Measurements from ENCODE around the gene RANGAP1.

RANGAP1 gene, protein sequence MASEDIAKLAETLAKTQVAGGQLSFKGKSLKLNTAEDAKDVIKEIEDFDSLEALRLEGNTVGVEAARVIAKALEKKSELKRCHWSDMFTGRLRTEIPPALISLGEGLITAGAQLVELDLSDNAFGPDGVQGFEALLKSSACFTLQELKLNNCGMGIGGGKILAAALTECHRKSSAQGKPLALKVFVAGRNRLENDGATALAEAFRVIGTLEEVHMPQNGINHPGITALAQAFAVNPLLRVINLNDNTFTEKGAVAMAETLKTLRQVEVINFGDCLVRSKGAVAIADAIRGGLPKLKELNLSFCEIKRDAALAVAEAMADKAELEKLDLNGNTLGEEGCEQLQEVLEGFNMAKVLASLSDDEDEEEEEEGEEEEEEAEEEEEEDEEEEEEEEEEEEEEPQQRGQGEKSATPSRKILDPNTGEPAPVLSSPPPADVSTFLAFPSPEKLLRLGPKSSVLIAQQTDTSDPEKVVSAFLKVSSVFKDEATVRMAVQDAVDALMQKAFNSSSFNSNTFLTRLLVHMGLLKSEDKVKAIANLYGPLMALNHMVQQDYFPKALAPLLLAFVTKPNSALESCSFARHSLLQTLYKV

DNA sequence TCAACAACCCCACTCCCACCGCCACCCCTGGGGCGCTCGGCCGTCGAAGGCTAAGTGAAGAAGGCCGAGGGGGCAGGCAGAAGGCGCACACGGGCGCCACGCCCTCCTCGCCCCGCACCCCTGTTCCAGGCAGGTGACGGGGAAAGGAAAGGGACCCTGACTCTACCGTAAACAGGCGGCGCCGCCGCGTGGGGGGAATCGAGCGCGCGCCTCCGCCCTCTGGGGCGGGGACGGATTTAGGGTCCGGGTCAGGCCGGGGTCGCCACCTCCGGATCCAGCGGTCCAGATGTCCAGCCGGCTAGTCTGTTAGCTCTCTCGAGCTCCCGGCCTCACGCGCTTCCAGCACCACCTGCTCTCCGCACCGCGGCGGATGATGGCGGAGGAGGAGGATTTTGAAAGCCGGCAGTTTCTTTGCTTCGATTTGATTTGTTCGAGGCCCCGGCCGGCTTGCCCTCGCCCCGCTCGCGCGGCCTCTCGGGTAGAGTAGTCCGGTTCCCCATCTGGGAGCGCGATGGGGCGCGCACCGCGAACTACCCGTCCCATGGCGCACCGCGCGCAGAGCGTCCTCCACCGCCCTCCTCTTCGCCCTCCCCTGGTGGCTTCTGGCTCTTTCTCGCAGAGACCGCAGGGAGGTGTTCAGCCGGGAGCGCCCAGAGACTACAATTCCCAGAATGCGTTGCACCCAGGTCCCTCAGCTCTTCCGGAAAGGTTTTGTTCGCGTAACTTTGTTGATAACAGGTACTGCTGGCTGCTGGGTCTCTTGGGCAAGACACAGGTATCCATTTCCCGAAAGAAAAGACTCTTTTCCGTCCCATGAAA, at the start of gene RANGAP1:
TSS of gene RANGAP1 (minus strand) at position 368 of the 819 bp plus-strand sequence. CDS start 5,143 bp downstream, outside the sequence.
- TF ChIP-seq, protein P1, sequence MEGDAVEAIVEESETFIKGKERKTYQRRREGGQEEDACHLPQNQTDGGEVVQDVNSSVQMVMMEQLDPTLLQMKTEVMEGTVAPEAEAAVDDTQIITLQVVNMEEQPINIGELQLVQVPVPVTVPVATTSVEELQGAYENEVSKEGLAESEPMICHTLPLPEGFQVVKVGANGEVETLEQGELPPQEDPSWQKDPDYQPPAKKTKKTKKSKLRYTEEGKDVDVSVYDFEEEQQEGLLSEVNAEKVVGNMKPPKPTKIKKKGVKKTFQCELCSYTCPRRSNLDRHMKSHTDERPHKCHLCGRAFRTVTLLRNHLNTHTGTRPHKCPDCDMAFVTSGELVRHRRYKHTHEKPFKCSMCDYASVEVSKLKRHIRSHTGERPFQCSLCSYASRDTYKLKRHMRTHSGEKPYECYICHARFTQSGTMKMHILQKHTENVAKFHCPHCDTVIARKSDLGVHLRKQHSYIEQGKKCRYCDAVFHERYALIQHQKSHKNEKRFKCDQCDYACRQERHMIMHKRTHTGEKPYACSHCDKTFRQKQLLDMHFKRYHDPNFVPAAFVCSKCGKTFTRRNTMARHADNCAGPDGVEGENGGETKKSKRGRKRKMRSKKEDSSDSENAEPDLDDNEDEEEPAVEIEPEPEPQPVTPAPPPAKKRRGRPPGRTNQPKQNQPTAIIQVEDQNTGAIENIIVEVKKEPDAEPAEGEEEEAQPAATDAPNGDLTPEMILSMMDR (conservative IDR thresholded peaks at IDR 0.05): peak; percentile 19; the same call in 1 of the 2 replicates
- peak within 1 kb of the TSS; percentile 89 for H3K27ac ChIP-seq

DNA sequence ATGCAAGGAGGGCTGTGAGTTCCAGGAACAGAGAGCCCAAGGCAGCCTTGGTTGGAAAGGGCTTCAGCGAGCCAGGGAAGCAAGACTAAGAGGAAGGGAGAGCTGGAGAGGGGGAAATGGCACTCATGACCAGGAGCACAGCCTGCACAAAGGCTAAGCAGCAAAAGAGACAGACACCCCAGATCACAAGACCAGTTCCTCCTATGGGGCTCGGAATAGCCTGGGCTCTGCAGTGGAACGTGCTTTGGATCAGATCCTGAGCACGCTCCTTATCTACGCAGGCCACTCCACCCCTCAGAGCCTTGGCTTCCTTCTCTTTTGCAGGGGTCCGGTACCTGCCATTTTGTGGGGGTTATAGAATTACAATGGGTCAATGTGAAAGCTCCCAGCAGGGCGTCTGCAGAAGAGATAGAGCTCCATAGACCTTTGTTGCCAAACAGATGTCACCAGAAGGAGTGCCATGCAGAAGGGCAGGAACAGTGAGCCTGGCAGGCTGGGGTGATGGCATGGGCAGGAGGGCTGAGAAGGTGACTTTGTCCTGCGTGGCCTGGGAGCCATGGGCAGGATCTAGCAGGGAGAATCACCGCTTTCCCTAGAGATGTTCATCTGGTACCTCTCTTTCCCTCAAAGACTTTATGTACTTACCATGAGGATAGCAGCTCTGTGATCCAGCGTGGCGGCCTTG, 49.1 kb upstream of the RANGAP1 start:
- TF ChIP-seq, protein P1 (conservative IDR thresholded peaks at IDR 0.05): no peak
- H3K27ac ChIP-seq: no peak overlapping the region

DNA sequence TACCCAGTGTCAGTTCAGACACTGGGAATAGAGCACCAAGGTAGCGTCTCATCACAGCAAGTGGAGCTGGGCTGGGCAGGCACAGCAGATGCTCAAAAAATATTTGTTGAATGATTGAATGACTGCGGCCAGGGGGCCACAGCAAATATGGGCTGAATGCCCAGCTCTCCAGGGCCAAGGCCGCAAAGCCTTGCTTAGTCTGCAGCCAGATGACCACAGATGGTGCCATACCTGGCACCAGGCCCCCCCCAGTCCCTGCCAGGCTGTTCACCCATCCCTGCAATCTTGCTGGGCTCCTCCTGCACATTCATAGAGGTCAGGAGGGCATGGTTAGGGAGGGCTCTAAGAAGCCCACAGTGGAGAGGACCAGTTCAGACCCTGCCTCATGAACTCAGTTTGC, 48.2 kb upstream of the RANGAP1 start:
- TF ChIP-seq, protein P1 (conservative IDR thresholded peaks at IDR 0.05): no peak
- H3K27ac ChIP-seq: no peak overlapping the region

DNA sequence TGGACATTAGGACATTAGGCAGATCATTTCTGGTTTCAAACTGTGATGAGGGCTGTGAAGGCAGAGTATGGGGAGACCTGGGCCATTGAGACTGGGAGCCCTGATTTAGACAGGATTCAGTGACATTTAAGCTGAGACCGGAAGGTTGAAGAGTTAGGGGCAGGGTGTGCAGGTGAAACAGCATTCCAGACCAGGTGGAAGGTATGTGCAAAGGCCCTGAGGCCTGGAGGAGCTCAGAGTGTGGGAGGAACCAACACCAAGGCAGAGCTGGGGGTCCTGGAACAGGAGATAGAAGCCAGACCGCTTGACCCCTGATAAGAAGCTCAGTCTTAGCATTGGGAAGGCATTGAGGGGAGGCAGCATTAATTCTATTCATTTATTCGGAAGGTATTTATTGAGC, 47.8 kb upstream of the RANGAP1 start:
- TF ChIP-seq, protein P1 (conservative IDR thresholded peaks at IDR 0.05): no peak
- H3K27ac ChIP-seq: no peak overlapping the region

DNA sequence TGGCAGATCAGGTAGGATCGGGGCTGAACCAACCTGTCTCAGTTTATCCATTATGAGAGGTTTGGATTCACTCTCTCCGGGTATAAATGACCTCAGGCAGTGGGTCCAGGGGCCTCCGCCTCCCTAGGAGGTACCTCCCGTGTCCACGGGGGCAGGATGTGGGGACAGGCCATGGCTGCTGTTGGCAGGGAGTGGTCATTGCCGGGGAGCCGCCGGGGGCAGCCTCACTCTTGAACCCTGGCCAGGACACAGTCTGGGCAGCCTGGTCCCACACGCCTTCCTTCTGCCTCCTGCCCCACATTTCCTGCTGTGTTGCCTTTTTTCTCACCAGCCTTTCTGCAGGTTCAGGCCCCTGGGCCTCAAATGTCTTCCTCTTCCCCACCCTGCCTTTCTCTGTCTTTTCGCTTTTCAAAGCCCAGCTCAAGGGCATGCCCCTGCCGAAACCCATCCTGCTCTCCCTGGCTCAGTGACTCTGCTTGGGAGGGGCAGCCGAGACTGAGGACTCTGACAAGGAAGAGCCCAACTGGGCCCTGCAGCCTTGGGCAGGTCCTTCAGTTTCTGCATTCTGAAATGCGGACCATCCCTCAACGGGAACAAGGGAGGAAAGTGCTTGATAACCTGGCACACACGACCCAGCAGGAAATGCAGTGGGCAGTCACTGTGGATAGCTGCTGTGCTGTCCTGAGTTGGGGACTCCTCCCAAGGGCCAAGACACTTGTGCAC, 46.4 kb upstream of the RANGAP1 start:
- H3K27ac ChIP-seq: no peak overlapping the region
- TF ChIP-seq, protein P1 (conservative IDR thresholded peaks at IDR 0.05): no peak

DNA sequence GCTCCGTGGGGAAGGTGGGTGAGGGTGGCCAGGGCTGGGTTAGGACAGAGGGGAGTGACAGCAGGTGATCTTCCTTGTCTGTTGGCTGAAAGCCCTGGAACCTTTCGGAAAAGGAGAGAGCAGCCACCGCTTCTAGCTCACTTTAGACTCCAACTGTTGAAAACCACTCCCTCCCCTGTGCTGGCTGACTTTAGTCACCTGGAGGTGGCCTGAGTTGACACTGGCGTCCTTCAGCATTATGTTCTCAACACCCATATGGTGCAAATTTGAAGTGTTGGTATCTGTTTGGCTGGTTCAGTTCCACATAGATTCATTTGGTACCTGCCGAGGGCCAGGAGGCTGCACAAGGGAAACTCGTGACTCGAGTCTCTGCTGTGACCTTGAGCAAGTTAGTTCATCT, 44.2 kb upstream of the RANGAP1 start:
- TF ChIP-seq, protein P1 (conservative IDR thresholded peaks at IDR 0.05): no peak
- no peak overlapping the region for H3K27ac ChIP-seq
